IMR-90 (cell line): ENCODE results near the gene S1PR1. TPM values are rescaled to one million over a fixed set of nuclear protein-coding genes. Genes with fewer than 3 reads are reported as not detected.

Source experiments
- ATAC-seq: fragments of 200-7000 bp; cut with Tn5 transposase; 2 replicates; pipeline ENCODE4 v1.9.1; 2020; ENCODE audit warnings: low read depth, mild to moderate bottlenecking, moderate library complexity
- BruUV-seq: library from RNA; stranded (reverse); fragments of 400-500 nt; replicated peaks from 2 replicates; lab custom pipeline; 2021; lab: Mats Ljungman, UMichigan
- CTCF ChIA-PET: fragments of 300-600 bp; formaldehyde crosslinking; extraction: SDS; loops from one replicate; lab custom pipeline; 2021; ENCODE audit warnings: antibody characterized with exemption; lab: Yijun Ruan, JAX
- POLR2A ChIA-PET: fragments of 300-600 bp; sonication (Branson Sonifier 250); formaldehyde crosslinking; loops from one replicate; lab custom pipeline; 2022; ENCODE audit warnings: antibody characterized with exemption; ENCODE audit not compliant: unreplicated experiment; lab: Charles Lee
- DNase-seq: peaks from one replicate; pipeline ENCODE4 v3.0.0; 2013
- H2AFZ ChIP-seq: replicated peaks from 2 replicates; pipeline ENCODE3; 2013; ENCODE audit warnings: low read length, mild to moderate bottlenecking; ENCODE audit not compliant: poor library complexity
- H2AK5ac ChIP-seq: 2 replicates; pipeline ENCODE4 v1.6.1; 2013; ENCODE audit warnings: low read depth, low read length, inconsistent platforms
- H2AK9ac ChIP-seq: replicated peaks from 2 replicates; pipeline ENCODE3; 2013; ENCODE audit warnings: mild to moderate bottlenecking, low read depth, low read length, moderate library complexity; ENCODE audit not compliant: poor library complexity
- H2BK120ac ChIP-seq: 2 replicates; pipeline ENCODE4 v1.6.1; 2013; ENCODE audit warnings: low read depth, low read length, inconsistent platforms
- H2BK15ac ChIP-seq: 3 replicates; pipeline ENCODE4 v1.6.1; 2013; ENCODE audit warnings: low read depth, low read length, inconsistent platforms
- H2BK20ac ChIP-seq: 2 replicates; pipeline ENCODE4 v1.6.1; 2013; ENCODE audit warnings: low read depth, mild to moderate bottlenecking, inconsistent platforms, low read length, moderate library complexity
- H2BK5ac ChIP-seq: 2 replicates; pipeline ENCODE4 v1.6.1; 2013; ENCODE audit warnings: mild to moderate bottlenecking, low read depth, low read length, inconsistent platforms; ENCODE audit not compliant: poor library complexity, severe bottlenecking
- H3K14ac ChIP-seq: replicated peaks from 2 replicates; pipeline ENCODE4 v1.6.1; 2013; ENCODE audit warnings: low read depth, low read length, inconsistent platforms
- H3K18ac ChIP-seq: 2 replicates; pipeline ENCODE4 v1.6.1; 2013; ENCODE audit warnings: low read depth, low read length, control low read depth
- H3K23ac ChIP-seq: 2 replicates; pipeline ENCODE4 v1.6.1; 2013; ENCODE audit warnings: low read depth, low read length, inconsistent platforms
- H3K27ac ChIP-seq: 2 replicates; pipeline ENCODE4 v1.5.1; 2013; ENCODE audit warnings: mild to moderate bottlenecking, control low read depth, low read length; ENCODE audit not compliant: insufficient read depth
- H3K27me3 ChIP-seq: 2 replicates; pipeline ENCODE4 v1.6.1; 2013; ENCODE audit warnings: low read length; ENCODE audit not compliant: control insufficient read depth, insufficient read depth
- H3K36me3 ChIP-seq: 2 replicates; pipeline ENCODE4 v1.6.1; 2013; ENCODE audit warnings: low read length, mixed read lengths; ENCODE audit not compliant: control insufficient read depth, insufficient read depth
- H3K4ac ChIP-seq: 2 replicates; pipeline ENCODE4 v1.6.1; 2013; ENCODE audit warnings: low read depth, low read length, inconsistent platforms
- H3K4me1 ChIP-seq: 2 replicates; pipeline ENCODE4 v1.6.1; 2013; ENCODE audit warnings: low read length, mixed read lengths; ENCODE audit not compliant: control insufficient read depth, insufficient read depth
- H3K4me2 ChIP-seq: 2 replicates; pipeline ENCODE4 v1.6.1; 2013; ENCODE audit warnings: low read depth, mild to moderate bottlenecking, control low read depth, low read length, moderate library complexity
- H3K4me3 ChIP-seq: 2 replicates; pipeline ENCODE4 v1.5.1; 2013; ENCODE audit warnings: low read depth, mild to moderate bottlenecking, control low read depth, low read length, moderate library complexity; ENCODE audit not compliant: insufficient read depth
- H3K56ac ChIP-seq: 2 replicates; pipeline ENCODE4 v1.6.1; 2013; ENCODE audit warnings: low read length, inconsistent platforms; ENCODE audit not compliant: insufficient read depth; ENCODE audit errors: extremely low read depth
- H3K79me1 ChIP-seq, 2 experiments: 2 replicates each; pipeline ENCODE4 v1.6.1; 2013; ENCODE audit warnings: low read length in 2 of 2, inconsistent platforms in 1 of 2, low read depth in 1 of 2
- H3K9ac ChIP-seq: 2 replicates; pipeline ENCODE4 v1.6.1; 2013; ENCODE audit warnings: low read depth, low read length, control low read depth
- H3K9me1 ChIP-seq: 2 replicates; pipeline ENCODE4 v1.6.1; 2013; ENCODE audit warnings: low read length, inconsistent platforms; ENCODE audit not compliant: insufficient read depth
- H3K9me3 ChIP-seq: 2 replicates; pipeline ENCODE4 v1.6.1; 2013; ENCODE audit warnings: low read length; ENCODE audit not compliant: control insufficient read depth, insufficient read depth
- H4K20me1 ChIP-seq: 2 replicates; pipeline ENCODE4 v1.6.1; 2013; ENCODE audit warnings: low read length, inconsistent platforms; ENCODE audit not compliant: insufficient read depth
- H4K5ac ChIP-seq: 2 replicates; pipeline ENCODE4 v1.6.1; 2013; ENCODE audit warnings: mild to moderate bottlenecking, low read depth, low read length, control low read depth
- H4K8ac ChIP-seq, 2 experiments: 2 replicates each; pipeline ENCODE4 v1.6.1; 2013; ENCODE audit warnings: low read depth in 2 of 2, low read length in 2 of 2, control low read depth in 1 of 2, inconsistent platforms in 1 of 2
- H4K91ac ChIP-seq: 2 replicates; pipeline ENCODE4 v1.6.1; 2013; ENCODE audit warnings: low read depth, low read length, inconsistent platforms; ENCODE audit not compliant: insufficient read depth
- CHD1 ChIP-seq: IDR thresholded peaks from 2 replicates; pipeline ENCODE4 v1.6.1; 2012; ENCODE audit warnings: low read depth, low read length, improper control_type of control experiment
- RFX5 ChIP-seq: IDR thresholded peaks from 2 replicates; pipeline ENCODE4 v1.8.0; 2012; ENCODE audit warnings: low read depth, mild to moderate bottlenecking, low read length, moderate library complexity
- WGBS, 2 experiments: methylation state at CpG; one replicate each; pipeline versions ENCODE4 v1.1.5 to v1.1.7; 2013; ENCODE audit warnings: missing lambda C conversion rate in 2 of 2; ENCODE audit not compliant: insufficient read length in 1 of 2; ENCODE audit errors: extremely low coverage in 2 of 2; 5-methylcytosine and 5-hydroxymethylcytosine counted together
- dilution Hi-C: fragments of 300-500 bp; cut with HindIII; formaldehyde crosslinking; loops from one replicate; pipeline ENCODE4 v1.14.3; 2018; ENCODE audit warnings: low sequenced_read_pairs; ENCODE audit not compliant: unreplicated experiment
- in situ Hi-C: fragments of 300-500 bp; cut with MboI; formaldehyde crosslinking; loops from 3 replicates; pipeline ENCODE4 v1.14.3; 2019; ENCODE audit warnings: low sequenced_read_pairs, inconsistent platforms, mixed read lengths
- intact Hi-C: fragments of 100-400 bp; cut with micrococcal nuclease; formaldehyde crosslinking; loops from 2 replicates; pipeline ENCODE4 v1.10.0; 2022
- polyA plus RNA-seq, 3 experiments: library from polyadenylated mRNA; depleted of rRNA; stranded (reverse); fragments of >200 nt; gene quantifications; 2 replicates each; pipeline ENCODE4 v1.2.3, GENCODE V29; 2012; ENCODE audit warnings: low replicate concordance in 1 of 3
- total RNA-seq: library from RNA; depleted of rRNA; stranded (reverse); fragments of >200 nt; gene quantifications from 2 replicates; pipeline ENCODE4 v1.2.3, GENCODE V29; 2012

Gene S1PR1
- total and polyA plus RNA-seq, 2 of the 4 experiments (the other 2 are of a cell fraction): 12.9 to 15.6 TPM

DNA sequence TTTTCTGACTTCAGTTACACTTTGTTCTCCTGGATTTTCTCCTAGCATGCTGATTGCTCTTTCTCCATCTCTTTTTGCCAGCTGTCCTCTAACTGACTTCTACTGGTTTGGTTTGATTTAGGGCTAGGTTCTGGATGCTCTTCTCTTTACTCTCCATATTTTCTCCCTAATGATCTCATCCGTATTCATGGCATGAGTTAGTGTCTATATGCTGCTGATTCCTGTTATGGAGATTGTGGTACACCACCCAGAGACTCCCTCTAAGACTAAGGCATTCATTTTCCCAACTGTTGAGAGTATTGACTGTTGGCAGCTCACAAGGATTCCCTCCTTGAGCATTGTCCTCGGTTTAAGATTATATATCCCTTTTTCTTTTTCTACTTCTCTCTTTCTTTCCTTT, 28.9 kb downstream of the S1PR1 start:
- Histone ChIP-seq H3K27ac (no peak overlapping the region), H2BK5ac (no peak overlapping the region), H4K91ac (no peak overlapping the region), H2BK120ac (no peak overlapping the region), H3K36me3 (no peaks in the 10 kb centered on the region), H3K4me1 (no peaks in the 10 kb centered on the region), H3K4ac (no peak overlapping the region), H3K9me1 (no peaks in the 10 kb centered on the region), H3K14ac (no peak overlapping the region), H4K8ac (no peak overlapping the region), H2BK20ac (no peak overlapping the region), H3K4me3 (no peak overlapping the region), H2AK9ac (no peak overlapping the region), H3K27me3 (no peaks in the 10 kb centered on the region; the same call in 1 of the 2 replicates), H3K4me2 (no peak overlapping the region), H3K79me1 (no peaks in the 10 kb centered on the region), H2AFZ (no peak overlapping the region), H2BK15ac (no peak overlapping the region), H3K9ac (no peak overlapping the region), H2AK5ac (no peak overlapping the region), H3K18ac (no peak overlapping the region), H4K5ac (no peak overlapping the region), H3K23ac (no peak overlapping the region), H4K20me1 (no peaks in the 10 kb centered on the region), H3K9me3 (no peaks in the 10 kb centered on the region), H3K56ac (no peak overlapping the region)
- in situ Hi-C loops: no loop called here
- no TSS peak for BruUV-seq
- intact Hi-C loops: no loop called here
- ATAC-seq (no peak), DNase-seq (no peak)
- dilution Hi-C loops: no loop called here
- ChIA-PET CTCF (no interaction called here), POLR2A (no interaction called here)
- no CpG with 5 or more reads among the region's 2 CpGs for WGBS, 2 experiments
- TF ChIP-seq RFX5 (no peak), CHD1 (no peak)
